ENCODE measurements around the gene TECTB.

TECTB gene

DNA sequence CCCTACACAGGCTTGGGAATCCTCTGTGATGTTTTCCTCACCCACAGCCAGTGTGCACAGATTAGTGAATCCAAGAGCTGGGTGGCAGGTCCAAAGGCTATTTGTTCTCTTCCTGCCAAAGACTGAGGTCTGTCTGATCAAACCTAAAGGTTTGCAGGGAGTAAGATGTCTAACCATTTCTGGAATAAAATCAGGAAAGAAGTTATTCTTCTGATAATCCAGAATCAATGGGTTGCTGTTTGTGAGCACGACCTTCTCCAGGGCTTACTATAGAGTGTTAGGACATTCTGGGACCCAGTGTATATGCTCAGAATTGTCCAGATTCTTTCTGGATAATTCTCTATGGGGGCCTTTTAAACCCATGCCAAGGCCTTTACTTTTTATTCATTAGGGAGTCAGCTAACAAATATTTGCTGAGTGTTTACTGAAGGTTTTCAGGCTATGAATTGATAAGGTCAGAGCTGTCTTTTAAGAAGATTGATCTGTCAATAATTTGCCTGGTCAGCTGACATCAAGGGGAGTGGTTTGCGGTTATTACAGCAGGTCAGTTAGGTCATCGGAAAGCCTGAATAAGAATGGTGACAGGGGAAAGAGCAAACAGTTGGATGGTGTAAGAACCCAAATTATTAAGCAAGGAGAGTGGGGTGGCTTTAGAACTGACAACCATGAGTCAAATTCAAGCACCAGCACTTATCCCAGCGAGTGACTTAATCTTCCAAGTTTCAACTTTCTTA, 7.5 kb upstream of the TECTB start:
- DNase-seq = no peak

DNA sequence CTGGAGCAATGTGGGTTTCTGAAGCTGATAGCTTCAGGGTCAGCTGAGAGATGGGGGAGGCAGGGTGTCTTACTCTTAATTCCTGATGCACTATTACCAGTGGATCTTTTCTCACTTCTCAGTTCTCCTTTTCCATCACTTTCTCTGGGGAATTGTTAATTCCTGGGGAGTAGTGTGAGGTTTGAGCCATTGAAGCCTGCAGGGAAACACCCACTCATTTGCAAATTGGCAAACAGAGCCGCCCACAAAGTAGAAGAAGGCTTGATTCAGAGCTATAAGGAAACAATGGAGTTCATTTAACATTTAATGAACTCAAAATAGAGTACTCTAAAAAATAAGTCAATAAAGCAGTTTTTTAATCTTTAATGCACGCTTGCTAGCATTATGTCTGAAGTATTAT, 4.3 kb upstream of the TECTB start:
- DNase-seq = no peak

DNA sequence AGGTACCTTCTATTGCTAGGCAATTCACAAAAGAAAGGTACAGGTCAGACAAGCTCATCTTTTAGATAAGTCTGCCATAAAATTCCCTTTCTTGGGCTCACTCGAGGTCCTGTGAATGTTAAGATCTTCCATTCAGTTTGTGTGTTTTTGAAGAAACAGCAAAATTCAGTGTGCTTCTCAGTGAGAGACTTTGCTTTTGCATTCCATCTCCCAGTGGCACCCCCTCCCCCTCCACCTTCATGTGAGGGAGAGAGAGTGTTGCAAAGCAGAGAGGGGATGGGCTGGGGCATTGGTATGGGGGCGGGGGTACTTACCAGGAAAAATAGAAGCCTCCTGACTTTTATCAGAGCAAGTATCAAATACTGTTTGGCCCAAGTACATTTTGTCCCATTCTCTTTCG, 3.8 kb upstream of the TECTB start:
- no peak for DNase-seq

DNA sequence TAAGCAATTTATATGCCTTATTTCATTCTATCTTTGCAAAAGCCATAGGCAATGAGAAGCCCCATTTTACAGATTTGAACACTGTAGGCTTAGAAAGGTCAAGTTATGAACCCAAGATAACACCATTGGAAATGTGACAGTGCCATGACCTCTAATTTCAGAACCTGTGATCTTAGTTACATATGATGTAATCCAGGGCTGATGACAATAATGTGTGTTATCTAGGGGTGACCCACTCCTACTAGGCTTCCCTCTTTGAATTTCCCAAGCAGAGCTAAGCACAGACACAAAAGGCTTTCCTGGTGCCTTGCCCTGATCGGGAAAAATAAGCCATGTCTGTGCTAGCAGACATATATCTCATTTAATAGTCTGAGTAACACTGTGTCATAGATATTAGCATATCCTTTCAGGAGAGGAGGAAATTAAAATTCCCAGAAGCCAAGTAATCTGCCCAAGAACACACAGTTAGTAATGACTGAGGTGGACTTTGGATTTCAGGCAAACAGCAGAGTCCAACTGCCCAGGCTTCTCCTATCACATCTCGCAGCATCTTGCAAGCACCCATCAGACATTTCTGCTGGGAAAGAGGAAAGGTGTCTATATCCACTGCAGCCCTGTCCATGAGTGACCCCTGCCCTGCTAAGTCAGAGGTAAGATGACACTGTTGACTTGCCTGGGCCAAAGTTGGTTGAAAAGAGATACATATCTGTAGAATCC, 2.8 kb upstream of the TECTB start:
- DNase-seq = no peak

DNA sequence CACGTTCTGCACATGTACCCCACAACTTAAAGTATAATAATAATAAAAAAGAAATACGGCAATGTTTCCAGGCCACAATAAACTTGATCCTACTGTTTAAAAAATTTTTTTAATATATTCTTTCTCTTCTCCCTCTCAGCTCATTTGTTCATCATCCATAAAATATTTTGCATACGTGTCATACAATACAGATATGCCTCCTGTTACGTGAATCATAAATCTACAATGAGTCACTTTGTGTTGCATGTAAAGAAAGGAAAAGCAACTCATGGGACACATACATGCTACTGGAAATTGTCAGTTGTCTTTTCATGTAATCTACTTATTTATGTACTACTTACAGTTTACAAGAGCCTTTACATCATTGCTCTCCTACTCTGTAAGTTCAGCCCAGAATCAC, 1.1 kb upstream of the TECTB start:
- no peak for DNase-seq

DNA sequence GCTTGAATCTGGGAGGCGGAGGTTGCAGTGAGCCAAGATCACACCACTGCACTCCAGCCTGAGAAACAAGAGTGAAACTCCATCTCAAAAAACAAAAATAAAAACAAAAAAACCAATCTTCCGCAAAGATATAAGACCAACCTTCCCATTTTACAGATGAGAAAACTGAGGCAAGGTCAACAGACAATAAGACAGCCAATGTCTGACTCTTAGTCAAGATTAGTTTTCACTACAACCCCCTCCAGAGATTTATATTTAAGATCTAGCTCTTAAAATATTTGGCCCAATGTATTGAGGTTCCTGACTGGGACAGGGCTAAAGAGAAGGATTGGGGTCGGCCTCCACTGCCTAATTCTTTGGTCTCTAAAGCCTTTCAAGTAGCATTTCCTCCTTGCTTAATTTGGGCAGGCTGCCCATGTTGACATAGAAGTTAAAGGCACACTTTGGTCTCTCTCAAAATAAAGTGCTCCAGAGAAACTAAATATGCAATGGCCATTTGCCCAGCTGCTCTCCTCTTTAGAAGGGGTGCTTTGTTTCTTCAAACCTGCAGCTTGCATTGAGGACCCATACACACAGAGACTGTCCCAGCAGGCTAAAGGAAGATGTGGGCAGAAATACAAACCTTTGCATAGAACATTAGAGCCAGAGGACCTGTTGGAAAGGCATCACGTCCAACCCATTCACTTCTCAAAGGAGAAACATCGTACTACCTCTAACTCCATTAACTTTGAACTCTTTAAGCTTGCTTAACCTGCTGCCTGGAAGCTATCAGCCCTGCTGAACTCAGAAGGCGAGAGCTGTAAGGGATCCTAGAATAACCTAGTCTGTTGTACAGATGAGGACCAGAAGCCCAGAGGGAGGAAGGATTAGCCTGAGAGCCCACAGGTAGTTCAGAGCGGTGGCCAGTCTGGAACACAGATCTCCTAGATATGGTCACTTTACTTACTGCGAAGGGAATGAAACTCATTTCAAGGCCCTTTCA, 3.9 kb downstream of the TECTB start:
- DNase-seq = no peak

DNA sequence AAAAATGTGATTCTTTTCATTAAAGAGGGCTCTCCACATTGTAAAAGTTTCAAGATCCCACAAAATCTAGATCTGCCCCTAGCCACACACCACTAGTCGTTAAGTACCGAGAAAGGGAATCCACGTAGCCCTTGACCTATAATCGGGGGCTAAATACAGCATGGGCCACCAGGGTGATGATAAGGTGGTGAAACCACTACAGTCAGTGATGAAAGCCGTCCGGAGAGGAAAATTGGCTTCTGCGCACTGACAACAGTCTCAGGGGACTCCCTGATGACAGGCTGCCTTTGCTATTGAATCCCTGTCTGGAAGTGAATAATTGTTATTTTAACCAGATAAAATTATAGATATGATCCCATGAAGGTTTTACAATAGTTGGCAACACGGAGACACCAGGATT, 4.6 kb downstream of the TECTB start:
- no peak for DNase-seq

DNA sequence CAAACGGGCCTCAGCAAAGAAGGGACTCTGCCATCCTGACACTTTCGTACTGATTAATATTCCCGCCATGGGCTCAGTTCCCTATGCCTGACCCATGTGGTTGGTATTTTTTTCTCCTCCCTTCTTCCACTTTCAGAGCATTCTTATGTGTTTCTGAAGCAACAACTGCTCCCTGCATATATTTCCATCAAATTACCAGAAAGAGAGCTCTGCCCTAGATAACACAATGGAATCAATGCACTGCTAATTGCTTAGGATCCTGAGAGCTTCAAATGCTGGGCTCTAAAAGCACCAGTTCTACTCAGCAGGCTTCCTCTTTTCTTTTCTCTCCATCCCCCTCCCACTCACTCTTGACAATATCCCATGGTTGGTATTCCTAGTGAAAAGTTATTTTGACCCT, 5.3 kb downstream of the TECTB start:
- DNase-seq = no peak

DNA sequence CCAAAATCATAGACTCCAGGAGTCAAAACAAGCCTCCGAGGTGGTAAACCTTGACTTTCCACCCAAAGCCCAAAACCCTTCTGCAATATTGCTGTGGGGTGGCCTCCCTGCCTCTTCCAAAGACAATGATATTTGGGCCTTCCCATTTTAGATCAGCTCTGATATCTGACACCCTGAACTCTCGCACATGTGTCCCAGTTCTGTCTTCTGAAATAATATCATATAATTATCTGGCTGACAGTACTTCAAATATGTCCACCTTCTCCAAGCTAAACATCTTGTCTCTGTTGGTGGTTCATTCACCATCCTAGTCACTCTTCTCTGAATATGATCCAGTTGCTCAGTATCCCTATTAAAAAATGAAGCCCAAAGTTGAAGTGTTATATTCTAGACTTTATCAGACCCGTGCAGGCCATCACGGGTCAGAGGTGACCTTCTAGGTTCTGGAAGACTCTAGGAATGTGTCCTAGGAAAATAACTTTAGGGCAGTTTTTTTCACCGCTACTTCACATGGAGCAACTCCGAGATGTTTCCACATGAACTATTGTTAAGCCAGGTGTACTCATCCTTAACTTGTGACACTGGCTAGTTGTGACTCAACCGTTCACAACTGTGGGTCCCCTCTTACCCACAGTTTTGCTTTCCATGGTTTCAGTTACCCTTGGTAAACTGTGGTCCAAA, 6.3 kb downstream of the TECTB start:
- no peak for DNase-seq

DNA sequence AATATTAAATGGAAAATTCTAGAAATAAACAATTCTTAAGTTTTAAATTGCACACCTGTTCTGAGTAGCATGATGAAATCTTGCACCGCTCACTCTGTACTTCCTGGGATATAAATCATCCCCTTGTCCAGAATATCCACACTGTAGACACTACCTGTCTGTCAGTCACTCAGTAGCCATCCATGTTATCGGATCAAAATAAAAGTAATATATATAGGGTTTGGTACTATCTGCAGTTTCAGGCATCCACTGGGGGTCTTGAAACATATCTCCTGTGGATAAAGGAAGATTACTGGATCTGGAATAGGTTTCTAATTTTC, 6.8 kb downstream of the TECTB start:
- no peak for DNase-seq

DNA sequence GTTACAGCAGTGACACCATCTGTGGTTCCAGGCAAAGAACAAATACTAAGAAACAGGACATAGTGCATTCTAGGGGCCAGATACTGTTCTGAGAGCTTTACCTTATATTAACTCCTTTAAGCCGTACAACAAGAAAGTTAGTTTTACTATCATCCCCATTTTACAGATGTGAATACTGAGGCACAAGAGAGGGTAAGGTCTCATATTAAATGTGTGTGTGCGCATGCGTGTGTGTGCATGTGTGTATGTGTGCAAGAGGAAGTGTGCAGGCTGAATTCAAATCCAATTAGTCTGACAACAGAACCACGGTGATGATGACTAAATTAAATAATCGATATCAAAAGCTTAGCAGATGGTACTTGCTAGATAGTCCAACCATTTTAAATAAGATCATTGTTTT, 11.0 kb downstream of the TECTB start:
- DNase-seq = no peak

DNA sequence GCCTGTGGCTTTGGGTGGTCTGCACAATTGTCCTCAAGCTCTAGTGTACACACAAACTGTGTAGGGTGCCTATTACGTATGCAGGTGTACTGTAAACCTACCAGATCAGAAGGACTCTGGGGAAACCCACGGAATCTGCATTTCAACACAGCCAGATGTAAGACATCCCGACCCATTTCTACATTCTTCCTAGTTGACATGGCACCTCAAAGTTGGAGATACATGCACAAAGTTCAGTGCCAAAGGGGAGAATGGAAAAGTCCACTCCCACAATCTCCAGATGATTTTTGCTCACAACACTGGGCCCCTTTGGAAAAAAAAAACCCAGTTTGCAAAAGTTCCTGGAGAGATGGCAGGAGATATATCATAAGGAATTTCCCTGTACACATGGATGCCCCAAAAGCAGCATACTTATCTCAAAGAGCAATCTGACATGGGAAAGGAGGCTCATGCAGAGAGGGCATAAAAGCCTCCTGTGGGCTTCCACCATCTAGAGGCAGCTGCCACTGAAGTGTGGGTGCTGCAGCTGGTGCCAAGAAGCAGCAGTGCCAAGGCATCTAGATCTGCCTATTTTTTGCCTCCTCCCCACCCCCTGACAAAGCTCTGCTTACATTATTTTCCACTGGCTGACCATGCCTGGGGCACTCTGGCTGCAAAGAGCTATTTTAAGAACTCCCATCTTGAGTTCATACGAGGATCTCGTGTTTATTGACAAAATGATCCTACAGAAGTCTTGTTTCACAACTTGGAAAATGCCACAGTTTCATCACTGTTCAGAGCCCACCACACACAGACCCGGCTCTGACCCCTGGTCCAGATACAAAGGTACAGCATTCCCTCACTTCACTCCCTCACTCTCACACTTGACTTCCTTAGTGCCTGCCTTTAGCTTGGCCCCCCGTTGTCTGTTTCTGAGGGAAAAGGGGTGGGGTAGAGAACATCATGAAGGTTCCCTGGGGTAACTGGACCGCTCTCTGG, 12.9 kb downstream of the TECTB start:
- no peak for DNase-seq

DNA sequence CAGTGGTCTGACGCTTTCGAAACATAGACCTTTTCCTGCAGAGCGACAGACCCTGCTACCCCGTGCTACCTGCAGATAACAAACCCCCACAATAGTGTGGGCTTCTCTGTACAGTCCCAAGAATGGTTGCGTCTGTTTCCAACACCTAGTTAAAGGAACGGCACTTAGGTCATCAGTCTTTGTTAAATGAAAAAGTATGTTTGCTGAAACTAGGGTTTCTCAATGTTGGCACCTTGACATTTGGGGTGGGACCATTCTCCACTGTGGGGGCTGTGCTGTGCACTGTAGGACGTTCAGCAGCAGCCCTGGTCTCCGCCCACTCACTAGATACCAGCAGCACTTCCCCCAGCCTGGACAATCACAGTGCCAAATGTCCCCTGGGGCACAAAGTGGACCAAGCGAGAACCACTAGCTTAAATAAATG, 13.7 kb downstream of the TECTB start:
- no peak for DNase-seq

DNA sequence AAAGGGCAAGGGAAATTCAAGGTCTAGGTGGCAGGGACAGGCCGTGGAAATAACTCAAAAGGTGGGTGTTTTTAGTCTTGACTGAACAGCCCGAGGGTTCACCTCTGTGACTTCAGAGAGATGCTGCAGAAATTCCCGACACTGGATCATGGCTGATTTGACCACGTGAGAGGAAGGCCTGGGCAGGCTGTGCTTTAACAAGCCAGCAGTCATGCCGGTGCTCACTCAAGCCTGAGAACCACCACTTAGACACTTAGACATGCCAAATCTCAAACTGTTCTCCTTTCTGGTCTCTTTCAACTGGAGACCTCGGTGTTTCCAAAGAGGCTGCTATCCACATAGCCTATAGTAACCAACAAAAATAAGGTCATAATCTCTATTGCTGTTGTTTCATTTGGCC, 15.4 kb downstream of the TECTB start:
- DNase-seq = no peak

DNA sequence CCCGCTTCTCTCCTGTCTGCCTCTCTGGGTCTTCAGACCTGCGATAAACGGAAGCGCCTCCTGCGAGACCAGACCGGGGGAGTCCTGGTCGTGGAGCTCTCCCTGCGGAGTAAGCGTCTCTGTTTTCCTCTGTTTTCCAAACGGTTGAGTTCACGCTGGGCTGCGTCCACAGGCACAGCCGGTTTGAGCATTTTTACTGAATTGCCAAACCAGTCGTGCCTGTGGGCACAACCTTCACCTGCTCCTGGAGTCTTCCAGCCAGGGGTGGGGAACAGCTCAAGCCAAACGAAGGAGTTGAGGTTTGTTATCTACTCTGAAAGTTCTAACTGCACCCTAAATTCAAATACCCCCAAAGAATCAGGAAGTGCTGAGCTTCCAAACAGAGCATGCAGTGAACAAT, 16.3 kb downstream of the TECTB start:
- DNase-seq = no peak

DNA sequence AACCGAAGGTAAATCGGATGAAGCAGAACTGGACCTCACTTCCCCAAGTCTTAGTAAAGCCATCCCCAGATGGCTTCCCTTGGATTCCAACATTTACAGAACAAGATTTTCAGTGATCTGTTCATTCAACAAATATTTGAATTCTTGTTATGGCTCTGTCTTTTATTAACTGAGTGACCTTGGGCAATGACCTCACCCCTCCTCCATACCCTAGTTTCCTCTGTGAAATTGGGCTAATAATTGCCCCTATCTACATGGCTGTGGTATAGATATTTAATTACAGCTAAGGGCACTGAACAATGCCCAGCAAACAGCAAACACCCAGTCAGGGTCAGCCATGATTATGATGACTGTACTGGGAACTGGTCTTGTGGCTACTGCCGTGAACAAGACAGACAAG, 19.1 kb downstream of the TECTB start:
- DNase-seq = no peak

DNA sequence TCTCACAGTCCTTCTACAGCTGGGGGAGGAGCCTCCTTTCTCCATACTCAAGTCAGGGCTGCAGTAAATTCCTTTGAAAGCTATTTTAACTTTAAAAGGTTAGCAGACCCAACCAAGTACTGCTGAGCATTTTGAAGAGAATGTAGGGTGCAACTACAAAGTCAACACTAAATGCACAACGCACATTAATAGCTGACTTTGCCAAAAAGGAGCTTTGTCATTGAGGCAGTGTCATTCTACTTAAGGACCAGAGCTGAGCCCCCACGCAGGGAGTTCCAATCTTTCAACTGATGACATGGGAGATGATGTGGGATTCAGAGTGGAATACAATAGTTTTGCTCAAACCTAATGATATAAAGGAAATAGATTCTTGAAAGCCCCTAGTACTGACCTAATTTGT, 20.3 kb downstream of the TECTB start:
- no peak for DNase-seq

DNA sequence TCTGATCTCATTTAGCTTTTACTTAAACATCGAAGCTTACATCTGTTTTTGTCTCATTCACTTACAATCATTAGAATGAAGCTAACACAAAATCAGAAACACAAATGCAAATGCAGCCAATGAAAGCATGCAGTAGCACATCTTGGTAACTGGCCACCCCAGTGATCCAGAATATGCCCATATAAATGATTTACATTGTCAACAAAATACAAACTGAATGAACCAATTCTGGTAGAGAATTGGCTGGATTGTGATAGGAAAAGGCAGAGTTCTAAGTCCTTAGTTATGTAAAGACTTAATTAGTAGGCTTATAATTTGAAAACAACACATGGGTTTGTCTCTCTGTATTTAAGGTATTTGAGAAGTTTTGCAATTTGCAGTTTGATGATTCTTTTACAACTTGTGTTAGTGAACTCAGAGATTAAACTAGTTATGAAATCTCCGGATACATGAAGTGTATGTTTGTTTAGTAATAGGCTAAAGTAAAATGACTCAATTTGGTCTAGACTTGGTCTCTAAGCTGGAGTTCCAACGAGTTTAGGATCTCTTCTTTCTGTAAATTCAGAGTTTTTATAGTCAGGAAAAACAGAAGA, 21.2 kb downstream of the TECTB start:
- DNase-seq = no peak

DNA sequence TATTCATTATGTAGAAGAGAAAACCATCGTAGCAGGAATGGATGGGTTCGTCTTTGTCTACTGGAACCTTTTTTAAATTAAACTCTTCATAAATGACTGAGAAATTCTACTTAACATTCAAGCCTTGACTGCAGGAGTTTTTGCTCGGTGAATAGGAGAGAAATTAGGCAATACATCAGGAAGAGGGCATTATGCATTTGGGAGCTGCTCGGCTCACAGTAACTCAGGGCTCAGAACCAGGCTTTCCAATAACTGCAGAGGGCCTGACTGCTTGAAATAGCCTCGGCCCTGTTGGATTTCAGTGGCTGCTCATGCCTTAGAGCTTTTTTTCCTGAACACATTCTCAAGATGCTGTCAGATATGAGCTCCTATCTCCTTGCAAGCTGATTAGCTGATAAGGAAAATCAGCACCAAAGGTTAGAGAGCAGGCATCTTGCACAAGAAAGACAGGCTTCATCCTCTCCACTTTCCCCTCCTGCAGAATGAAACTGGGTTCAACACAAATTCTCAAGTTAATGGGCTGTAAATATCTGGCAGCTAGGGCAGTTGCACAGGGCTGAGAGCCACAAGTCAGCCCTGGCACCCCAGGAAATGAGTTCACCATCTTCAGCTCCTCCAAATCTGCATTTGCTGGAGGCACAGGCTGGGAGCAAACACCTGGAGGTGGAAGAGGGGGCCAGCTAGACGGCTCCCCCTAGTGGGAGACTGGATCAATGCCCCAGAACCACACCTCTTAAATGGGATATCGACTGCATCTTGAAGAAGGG, 24.3 kb downstream of the TECTB start:
- DNase-seq = no peak

DNA sequence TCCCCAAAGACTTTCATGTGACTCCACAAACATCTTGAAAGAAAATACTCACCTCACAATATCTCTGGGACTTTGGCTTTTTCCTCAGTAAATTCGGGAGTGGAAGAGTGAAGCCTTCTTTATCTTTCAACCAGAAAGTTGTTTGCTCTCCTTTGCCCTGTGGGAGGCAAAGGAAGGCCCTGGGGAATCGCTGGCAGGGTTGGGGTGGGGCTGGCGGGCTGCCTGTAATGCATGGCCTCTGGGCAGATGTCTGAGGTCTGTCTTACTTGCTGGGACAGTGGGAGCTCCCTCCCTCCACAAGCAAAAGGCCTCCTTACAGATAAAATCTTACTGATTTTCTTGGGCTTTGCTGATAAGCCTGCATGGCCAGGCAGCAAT, 24.9 kb downstream of the TECTB start:
- no peak for DNase-seq

DNA sequence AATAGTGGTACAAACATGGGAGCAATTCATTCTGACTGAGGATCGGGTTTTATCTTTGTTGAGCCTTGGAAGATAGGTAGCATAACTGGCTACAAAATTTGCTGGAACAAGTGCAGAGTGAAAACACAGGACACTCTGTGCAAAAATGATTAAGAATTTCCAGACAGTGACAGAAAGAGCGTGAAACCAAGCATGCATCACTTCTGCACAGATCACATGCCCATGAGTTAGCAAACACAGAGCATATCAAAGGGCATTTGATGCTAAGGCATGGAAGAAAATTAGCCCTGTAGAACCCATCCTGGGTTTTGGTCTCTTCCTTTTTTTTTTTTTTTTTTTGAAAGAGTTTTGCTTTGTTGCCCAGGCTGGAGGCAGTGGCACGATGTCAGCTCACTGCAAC, 28.3 kb downstream of the TECTB start:
- no peak for DNase-seq
